Measurements from ENCODE around the gene THSD7B.
"Not testable (repeated sequence)": the region's sequence is repeated elsewhere in the genome, so short reads cannot be mapped to it uniquely, and the experiment has no call there.

THSD7B gene

GRCh38 chr2:137051778-137052398 lies 286.5 kb downstream of the THSD7B start:
- DNase-seq: no peak

DNA sequence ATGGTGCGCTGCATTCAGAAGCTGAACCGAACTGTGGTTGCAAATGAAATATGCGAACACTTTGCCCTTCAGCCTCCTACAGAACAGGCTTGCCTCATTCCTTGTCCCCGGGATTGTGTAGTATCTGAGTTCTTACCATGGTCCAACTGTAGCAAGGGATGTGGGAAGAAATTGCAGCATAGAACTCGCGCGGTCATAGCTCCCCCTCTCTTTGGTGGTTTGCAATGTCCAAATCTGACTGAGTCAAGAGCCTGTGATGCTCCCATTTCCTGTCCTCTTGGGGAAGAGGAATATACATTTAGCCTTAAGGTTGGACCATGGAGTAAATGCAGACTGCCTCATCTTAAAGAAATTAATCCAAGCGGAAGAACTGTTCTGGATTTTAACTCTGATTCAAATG lies 291.4 kb downstream of the THSD7B start:
- no peak for DNase-seq

DNA sequence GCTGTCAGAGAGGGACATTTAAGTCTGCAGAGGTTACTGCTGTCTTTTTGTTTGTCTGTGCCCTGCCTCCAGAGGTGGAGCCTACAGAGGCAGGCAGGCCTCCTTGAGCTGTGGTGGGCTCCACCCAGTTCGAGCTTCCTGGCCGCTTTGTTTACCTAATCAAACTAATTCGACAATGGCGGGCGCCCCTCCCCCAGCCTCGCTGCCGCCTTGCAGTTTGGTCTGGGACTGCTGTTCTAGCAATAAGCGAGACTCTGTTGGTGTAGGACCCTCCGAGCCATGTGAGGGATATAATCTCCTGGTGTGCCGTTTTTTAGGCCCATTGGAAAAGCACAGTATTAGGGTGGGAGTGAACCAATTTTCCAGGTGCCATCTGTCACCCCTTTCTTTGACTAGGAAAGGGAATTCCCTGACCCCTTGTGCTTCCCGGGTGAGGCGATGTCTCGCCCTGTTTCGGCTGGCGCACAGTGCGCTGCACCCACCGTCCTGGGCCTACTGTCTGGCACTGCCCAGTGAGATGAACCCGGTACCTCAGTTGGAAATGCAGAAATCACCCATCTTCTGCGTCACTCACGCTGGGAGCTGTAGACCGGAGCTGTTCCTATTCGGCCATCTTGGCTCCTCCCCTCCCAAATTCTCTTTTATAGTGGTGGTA lies 310.9 kb downstream of the THSD7B start:
- not testable (repeated sequence) for DNase-seq

GRCh38 chr2:137091704-137092103 lies 326.4 kb downstream of the THSD7B start:
- no peak for DNase-seq

DNA sequence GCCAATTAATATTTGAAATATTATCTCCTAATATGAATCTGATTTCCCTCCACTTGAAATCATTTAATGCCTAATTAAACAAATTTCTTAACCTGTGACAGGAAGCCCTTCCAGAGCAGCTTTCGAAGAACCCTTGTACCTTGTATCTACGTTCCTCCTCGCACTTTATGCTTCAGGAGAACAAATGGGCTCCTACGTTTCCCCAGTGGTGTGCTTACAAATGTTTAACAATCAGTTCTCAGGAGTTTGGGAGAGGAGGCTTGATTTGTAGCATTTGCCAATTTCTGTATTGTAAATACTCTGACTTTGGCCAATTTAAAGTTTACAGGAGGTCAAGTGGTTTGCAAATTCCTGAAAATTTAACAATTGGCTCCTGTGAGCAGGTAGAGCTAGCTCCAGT lies 327.8 kb downstream of the THSD7B start:
- DNase-seq: no peak

- no peak for DNase-seq
Observed at GRCh38 chr2:137096187-137096586, 330.8 kb downstream of the THSD7B start.

DNA sequence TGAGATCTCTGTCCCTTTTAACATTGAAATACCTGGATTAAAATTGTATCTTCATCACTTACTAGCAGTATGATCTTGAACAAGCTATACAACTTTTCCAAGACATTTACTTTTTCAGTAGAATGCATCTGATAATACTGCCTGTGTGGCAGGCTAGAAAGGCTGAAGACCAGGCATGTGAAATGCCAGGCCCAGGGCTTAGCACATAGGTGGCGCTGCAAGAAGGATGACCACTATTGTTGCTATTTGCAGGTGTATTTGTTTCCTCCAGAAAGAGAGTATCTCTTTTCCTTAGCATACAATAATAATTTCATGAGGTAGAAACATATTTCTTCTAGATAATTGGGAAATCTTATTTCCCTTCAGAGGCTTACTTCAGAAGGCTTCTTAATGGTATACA lies 331.3 kb downstream of the THSD7B start:
- DNase-seq: no peak

- not testable (repeated sequence) for DNase-seq
Observed at GRCh38 chr2:137101814-137102213, 336.5 kb downstream of the THSD7B start.

DNA sequence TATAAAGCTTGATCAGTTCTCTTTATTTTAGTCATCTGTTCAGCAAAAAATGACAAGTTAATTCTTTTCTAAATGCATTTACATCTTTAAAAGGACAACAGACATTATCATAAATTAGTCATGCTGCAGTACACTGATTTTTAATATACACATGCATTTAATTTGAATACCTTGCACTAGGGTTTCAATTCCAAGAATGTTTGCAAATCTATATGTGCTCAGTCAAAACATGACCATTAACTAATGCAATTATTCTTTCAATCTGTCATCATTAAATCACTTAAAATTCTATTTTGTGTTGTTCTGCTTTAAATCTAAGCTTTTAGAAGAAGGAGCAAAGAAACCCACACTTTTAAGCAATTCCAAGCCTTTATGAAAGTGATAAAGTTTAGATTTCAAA lies 342.6 kb downstream of the THSD7B start:
- DNase-seq: no peak

GRCh38 chr2:137111896-137112295 lies 346.6 kb downstream of the THSD7B start:
- no peak for DNase-seq

DNA sequence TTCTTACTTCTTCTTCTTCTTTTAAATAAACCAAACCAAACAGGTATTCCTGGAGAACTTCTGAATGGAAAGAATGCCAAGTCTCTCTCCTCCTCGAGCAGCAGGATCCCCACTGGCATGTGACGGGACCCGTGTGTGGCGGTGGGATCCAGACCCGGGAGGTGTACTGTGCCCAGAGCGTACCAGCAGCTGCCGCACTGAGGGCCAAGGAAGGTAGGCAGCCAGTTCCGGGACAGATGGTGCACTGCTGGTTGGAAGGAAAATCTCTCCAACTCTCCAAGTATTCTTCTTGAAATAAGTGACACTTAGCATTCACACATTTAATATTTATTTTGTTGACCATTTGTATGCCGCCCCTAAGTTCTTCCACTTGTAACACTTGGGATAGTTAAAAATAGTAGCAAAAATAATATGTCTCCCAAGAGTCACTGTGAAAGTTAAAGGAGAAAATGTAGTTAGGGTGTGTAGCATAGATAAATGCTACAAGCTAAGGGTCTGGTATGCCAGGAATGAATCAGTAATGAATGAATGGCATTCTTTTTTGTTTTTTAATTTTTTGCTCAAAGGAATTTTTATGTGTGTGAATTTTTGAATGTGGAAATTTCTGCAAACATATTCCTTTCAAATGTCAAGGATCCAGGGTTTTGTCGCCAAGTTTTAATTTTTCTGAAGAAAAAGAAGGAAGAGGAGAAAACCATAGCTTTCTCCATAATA lies 349.9 kb downstream of the THSD7B start:
- no peak for DNase-seq

DNA sequence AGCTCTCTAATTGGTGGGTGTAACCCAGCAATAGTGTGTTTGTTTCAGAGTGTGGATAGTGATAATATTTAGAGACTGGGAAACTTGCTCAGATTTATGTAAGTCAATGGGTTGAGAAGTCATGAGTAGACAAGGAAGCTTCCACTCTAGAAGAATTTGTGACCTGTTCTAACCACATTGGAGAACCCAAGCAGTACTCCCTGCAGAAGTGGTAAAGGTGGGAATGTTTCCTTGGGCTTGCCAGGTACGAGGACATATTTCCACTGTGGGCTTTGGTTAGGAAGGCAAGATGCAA lies 350.4 kb downstream of the THSD7B start:
- no peak for DNase-seq

DNA sequence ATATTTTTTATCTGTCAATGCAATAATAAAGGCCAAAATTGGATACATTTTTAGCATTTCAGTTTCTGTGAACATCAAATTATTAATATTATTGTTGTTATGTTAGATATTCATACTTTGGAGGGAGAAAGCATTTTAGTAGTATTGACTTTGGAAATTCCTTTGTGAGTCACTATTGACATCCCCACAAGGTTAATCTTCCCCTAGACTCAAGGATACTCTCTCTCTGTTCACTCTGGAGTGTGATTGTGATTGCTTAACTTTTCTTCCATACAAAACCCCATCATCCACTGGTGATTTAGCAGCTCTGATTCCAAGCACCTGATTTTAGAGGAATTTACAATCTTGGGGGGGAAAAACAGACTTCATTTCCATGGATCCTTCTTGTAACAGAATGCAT lies 352.0 kb downstream of the THSD7B start:
- no peak for DNase-seq

- no peak for DNase-seq
Observed at GRCh38 chr2:137118140-137118539, 352.8 kb downstream of the THSD7B start.

DNA sequence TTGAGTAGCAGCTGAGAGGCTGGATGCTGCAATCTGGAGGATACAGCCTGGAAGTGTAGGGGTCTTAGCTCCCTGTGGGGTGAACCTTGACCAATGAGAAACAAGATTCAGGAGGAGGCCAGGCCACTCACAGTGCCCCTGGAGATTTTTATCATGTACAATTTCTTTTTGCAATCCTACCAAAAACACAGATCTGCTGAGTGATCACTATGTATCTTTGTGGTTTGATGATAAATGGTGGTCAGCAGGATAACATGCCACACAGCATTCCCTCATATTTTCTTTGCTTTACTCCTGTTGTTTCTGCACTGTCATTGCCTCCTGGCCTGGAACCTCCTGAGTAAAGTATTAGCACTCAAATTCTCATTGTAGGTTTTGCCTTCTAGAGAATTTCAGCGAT lies 357.9 kb downstream of the THSD7B start:
- DNase-seq: no peak

GRCh38 chr2:137133225-137133624 lies 367.9 kb downstream of the THSD7B start:
- no peak for DNase-seq

DNA sequence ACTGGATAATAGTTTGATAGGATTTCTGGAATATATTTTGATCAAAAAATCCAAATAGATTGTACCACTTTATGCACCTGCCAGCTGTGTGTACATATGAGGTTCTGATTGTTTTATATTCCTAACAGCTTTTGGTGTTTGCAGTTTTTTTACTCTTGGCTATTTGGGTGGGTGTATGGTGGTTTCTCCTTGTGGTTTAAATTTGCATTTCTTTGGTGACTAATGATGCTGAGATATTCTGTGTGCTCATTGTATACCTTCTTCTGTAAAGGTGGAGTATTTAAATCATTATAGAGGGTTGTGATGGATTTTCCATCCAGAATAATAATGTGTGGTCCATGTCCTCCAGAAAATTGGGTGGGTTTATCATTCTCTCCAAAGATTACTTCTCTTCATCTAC lies 372.9 kb downstream of the THSD7B start:
- no peak for DNase-seq

- no peak for DNase-seq
Observed at GRCh38 chr2:137151731-137152130, 386.4 kb downstream of the THSD7B start.

- DNase-seq: no peak
Observed at GRCh38 chr2:137154946-137155345, 389.6 kb downstream of the THSD7B start.

- DNase-seq: no peak
Observed at GRCh38 chr2:137155356-137156104, 390.2 kb downstream of the THSD7B start.

- DNase-seq: no peak
Observed at GRCh38 chr2:137156221-137156844, 391.0 kb downstream of the THSD7B start.

DNA sequence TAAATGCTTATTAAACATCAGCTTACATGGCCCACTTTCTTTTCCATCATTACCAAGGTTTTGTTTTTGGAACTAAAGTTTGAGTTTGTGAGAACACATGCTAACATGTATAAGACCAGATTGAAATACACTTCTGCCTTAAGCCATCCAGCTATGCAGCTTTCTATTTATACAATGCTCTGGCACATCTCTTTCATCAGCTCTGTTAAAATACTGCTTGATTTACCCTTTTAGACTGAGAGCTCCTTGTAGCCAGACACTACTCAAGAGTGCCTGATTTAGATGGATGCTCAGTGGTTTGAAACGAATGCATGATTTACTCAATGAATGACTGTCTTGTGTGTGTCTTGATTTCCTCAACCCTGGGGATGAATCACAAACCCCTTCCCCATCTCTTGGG lies 392.5 kb downstream of the THSD7B start:
- no peak for DNase-seq

DNA sequence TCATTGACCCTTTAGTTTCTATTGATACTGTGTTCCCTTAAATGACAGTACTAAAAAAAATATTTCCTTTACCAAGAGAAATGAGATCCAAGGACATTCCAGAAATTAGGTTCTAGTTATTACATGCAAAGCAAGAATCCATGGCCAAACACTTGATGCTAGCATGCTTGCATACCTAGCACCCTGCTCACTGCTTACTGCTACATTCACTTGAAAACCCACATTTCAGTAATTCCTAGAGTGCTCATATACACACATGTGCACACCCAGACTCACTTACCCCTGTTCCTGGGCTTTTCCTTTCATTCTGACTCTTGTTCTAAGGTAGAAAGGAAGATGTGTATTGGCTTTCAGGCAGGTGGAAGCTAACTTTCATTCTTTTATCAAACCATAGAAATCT lies 395.9 kb downstream of the THSD7B start:
- no peak for DNase-seq
